Erythroblast (primary cell): ENCODE results near the gene CARNS1.
A peak's percentile ranks its signal among the peaks of the same experiment; 100 is the strongest.

ENCODE experiments used
- GATA1 ChIP-seq: IDR thresholded peaks from 2 replicates; pipeline ENCODE4 v1.6.1; 2011; ENCODE audit warnings: low read depth, mild to moderate bottlenecking, control low read depth, low read length, moderate library complexity
- POLR2A ChIP-seq: IDR thresholded peaks from 2 replicates; pipeline ENCODE4 v1.6.1; 2011; ENCODE audit warnings: mild to moderate bottlenecking, low read length

GRCh38 chr11:67401495-67402191, 13.8 kb upstream of the CARNS1 start, which contains the start of gene PPP1CA:
- TF ChIP-seq POLR2A (peak; percentile 53), GATA1 (no peak)
